ENCODE data around the gene LZTR1.

- TF ChIP-seq CTCF (conservative IDR thresholded peaks at IDR 0.05; ENCODE audit: low read length): no peak
- TF ChIP-seq EZH2phosphoT487 (IDR thresholded peaks at IDR 0.05; ENCODE audit: borderline replicate concordance): no peak
Measured at GRCh38 chr22:20964799-20965103, 17.3 kb upstream of the LZTR1 start.
